PC-3 (cell line): ENCODE data around the gene BICRAL. TPM values are rescaled to one million over a fixed set of nuclear protein-coding genes. Genes with fewer than 3 reads are reported as not detected.

Experiments
- ATAC-seq: fragments of 200-7000 bp; cut with Tn5 transposase; 2 replicates; pipeline ENCODE4 v1.9.1; 2020; ENCODE audit warnings: mild to moderate bottlenecking, moderate library complexity
- BruUV-seq: library from RNA; stranded (reverse); fragments of 400-500 nt; replicated peaks from 2 replicates; lab custom pipeline; 2021; lab: Mats Ljungman, UMichigan
- CTCF ChIA-PET: fragments of 300-600 bp; sonication (Branson Sonifier 250); formaldehyde crosslinking; loops from one replicate; lab custom pipeline; 2022; ENCODE audit warnings: antibody characterized with exemption; lab: Charles Lee
- POLR2A ChIA-PET: fragments of 300-600 bp; sonication (Branson Sonifier 250); formaldehyde crosslinking; loops from one replicate; lab custom pipeline; 2022; ENCODE audit warnings: antibody characterized with exemption; ENCODE audit not compliant: unreplicated experiment; lab: Charles Lee
- DNase-seq: peaks from one replicate; pipeline ENCODE4 v3.0.0-alpha.2; 2015
- H2AFZ ChIP-seq: fragments of 300-600 bp; sonication (generic); 2 replicates; pipeline ENCODE4 v1.6.0; 2016; ENCODE audit warnings: antibody characterized with exemption, low read length
- H3F3A ChIP-seq: fragments of 300-600 bp; sonication (generic); one replicate; pipeline ENCODE4 v1.6.0; 2017; ENCODE audit warnings: antibody characterized with exemption, low read length, control low read depth, mild to moderate bottlenecking; ENCODE audit not compliant: unreplicated experiment
- H3K27ac ChIP-seq: fragments of 300-600 bp; sonication (generic); 2 replicates; pipeline ENCODE4 v1.5.1; 2016; ENCODE audit warnings: mild to moderate bottlenecking, low read length
- H3K27me3 ChIP-seq: fragments of 300-600 bp; sonication (generic); 2 replicates; pipeline ENCODE4 v1.6.1; 2016; ENCODE audit warnings: low read length, mixed read lengths
- H3K36me3 ChIP-seq: fragments of 300-600 bp; sonication (generic); 2 replicates; pipeline ENCODE4 v1.6.1; 2016; ENCODE audit warnings: low read depth, mixed run types, low read length, mixed read lengths
- H3K4me1 ChIP-seq: fragments of 300-600 bp; sonication (generic); 2 replicates; pipeline ENCODE4 v1.5.1; 2016; ENCODE audit warnings: low read length; ENCODE audit not compliant: insufficient read depth
- H3K4me2 ChIP-seq: fragments of 300-600 bp; sonication (generic); 2 replicates; pipeline ENCODE4 v1.6.0; 2016; ENCODE audit warnings: low read length
- H3K4me3 ChIP-seq: fragments of 300-600 bp; sonication (generic); 2 replicates; pipeline ENCODE4 v1.5.1; 2016; ENCODE audit warnings: mild to moderate bottlenecking, low read length, mixed read lengths
- H3K79me2 ChIP-seq: fragments of 300-600 bp; sonication (generic); 2 replicates; pipeline ENCODE4 v1.6.1; 2017; ENCODE audit warnings: low read length, mixed read lengths
- H3K9ac ChIP-seq: fragments of 300-600 bp; sonication (generic); 2 replicates; pipeline ENCODE4 v1.6.0; 2016; ENCODE audit warnings: mild to moderate bottlenecking, low read length
- H3K9me2 ChIP-seq: fragments of 300-600 bp; sonication (generic); replicated peaks from 2 replicates; pipeline ENCODE4 v1.6.1; 2016; ENCODE audit warnings: mixed run types, low read length, mixed read lengths
- H3K9me3 ChIP-seq: fragments of 300-600 bp; sonication (generic); 2 replicates; pipeline ENCODE4 v1.6.1; 2016; ENCODE audit warnings: low read length, mixed read lengths
- H4K20me1 ChIP-seq: fragments of 300-600 bp; sonication (generic); 2 replicates; pipeline ENCODE4 v1.6.1; 2016; ENCODE audit warnings: low read length, mixed read lengths
- EZH2 ChIP-seq: fragments of 300-600 bp; sonication (generic); IDR thresholded peaks from one replicate; pipeline ENCODE4 v1.6.1; 2017; ENCODE audit warnings: antibody characterized with exemption, mild to moderate bottlenecking, low read length; ENCODE audit not compliant: unreplicated experiment
- EZH2phosphoT487 ChIP-seq: fragments of 300-600 bp; sonication (generic); IDR thresholded peaks from 2 replicates; pipeline ENCODE4 v1.6.1; 2018; ENCODE audit warnings: mild to moderate bottlenecking, antibody characterized with exemption, low read length, borderline replicate concordance
- intact Hi-C: fragments of 100-400 bp; cut with micrococcal nuclease; formaldehyde crosslinking; loops from 2 replicates; pipeline ENCODE4 v1.9.0; 2023
- total RNA-seq: library from RNA; depleted of rRNA; stranded (reverse); fragments of >200 nt; gene quantifications from 2 replicates; pipeline ENCODE4 v1.2.3, GENCODE V29; 2014
- TF ChIP-seq, protein P1 (sequence below): fragments of 300-600 bp; sonication (generic); conservative IDR thresholded peaks from 2 replicates; pipeline ENCODE4 v1.5.1; 2017; ENCODE audit warnings: antibody characterized with exemption, low read depth, mild to moderate bottlenecking, low read length

Gene BICRAL
- total RNA-seq, 1 experiment from 2014 or later: 3.3 TPM

DNA sequence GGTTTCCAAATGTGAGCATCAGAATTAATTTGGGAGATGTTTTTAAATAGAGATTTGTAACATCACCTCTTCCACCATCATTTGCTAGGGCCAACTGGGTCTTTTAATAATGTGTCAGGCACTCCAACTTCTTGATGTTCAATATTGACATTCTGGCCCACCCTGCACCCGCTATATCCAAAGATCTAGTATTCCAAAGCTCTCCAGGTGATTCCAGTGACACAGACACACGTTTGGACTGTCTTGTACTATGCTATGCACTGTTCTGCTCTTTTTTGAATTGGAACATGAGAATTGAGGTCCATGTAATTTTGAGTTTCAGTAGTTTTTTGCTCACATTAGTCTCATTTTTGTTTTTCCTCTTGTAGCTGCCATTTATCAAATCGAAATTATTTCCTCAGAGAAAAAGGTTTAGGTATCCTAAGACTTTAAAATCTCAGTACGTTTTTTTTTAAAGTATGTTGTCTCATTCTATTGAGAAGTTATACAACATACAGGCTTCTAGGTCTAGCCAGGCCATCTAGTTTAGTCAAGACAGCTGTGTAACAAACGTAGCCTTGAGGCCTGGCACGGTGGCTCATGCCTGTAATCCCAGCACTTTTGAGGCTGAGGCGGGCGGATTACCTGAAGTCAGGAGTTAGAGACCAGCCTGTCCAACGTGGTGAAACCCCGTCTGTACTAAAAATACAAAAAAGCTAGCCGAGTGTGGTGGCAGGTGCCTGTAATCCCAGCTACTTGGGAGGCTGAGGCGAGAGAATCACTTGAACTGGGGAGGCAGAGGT, 3.1 kb downstream of the BICRAL start:
- POLR2A ChIA-PET: interaction anchor here (0.6 kb wide), 2 partner anchors 16 to 175 kb away, joined by 3 to 4 read pairs; no protein-coding TSS in a partner anchor

DNA sequence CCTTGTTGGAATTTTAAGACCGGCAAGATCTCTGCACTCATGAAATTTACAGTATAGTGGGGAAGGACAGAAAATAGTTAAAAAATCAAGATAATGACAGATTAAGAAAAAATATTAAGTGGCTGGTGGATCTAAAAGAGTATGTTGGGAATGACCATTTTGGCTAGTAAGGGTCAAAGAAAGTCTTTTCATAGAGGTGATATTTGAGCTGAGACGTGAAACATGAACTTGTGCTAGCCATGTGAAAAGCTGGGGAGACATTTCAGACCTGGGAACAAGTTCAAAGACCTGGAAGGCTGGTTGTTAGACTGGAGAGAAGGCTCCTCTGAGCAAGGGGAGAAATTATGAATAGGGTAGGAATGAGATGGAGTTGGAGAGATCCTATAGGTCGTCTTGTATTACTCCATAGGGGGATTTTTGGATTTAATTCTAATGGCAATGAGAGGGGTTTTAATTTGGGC, 4.7 kb downstream of the BICRAL start:
- Histone ChIP-seq H3K27me3 (no peaks in the 10 kb centered on the region), H3K4me2 (no peak overlapping the region), H3K9me3 (no peaks in the 10 kb centered on the region), H3K9ac (no peak overlapping the region), H3K36me3 (no peaks in the 10 kb centered on the region), H3K9me2 (no peaks in the 10 kb centered on the region), H3K79me2 (peaks cover 51% of the 10 kb centered on the region), H2AFZ (no peak overlapping the region), H3K27ac (no peak overlapping the region), H3K4me3 (no peak overlapping the region), H3K4me1 (peaks cover 13% of the 10 kb centered on the region), H3F3A (no peaks in the 10 kb centered on the region), H4K20me1 (no peaks in the 10 kb centered on the region)
- DNase-seq (no peak), ATAC-seq (no peak)
- intact Hi-C loops: no loop called here
- TF ChIP-seq, protein P1, sequence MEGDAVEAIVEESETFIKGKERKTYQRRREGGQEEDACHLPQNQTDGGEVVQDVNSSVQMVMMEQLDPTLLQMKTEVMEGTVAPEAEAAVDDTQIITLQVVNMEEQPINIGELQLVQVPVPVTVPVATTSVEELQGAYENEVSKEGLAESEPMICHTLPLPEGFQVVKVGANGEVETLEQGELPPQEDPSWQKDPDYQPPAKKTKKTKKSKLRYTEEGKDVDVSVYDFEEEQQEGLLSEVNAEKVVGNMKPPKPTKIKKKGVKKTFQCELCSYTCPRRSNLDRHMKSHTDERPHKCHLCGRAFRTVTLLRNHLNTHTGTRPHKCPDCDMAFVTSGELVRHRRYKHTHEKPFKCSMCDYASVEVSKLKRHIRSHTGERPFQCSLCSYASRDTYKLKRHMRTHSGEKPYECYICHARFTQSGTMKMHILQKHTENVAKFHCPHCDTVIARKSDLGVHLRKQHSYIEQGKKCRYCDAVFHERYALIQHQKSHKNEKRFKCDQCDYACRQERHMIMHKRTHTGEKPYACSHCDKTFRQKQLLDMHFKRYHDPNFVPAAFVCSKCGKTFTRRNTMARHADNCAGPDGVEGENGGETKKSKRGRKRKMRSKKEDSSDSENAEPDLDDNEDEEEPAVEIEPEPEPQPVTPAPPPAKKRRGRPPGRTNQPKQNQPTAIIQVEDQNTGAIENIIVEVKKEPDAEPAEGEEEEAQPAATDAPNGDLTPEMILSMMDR: no peak
- TF ChIP-seq EZH2phosphoT487 (no peak), EZH2 (no peak)
- BruUV-seq: no TSS peak
- CTCF ChIA-PET: no interaction called here
- POLR2A ChIA-PET: no interaction called here

More for the DNA sequence above, 3.1 kb downstream of the BICRAL start:
- CTCF ChIA-PET: no interaction called here
- Histone ChIP-seq H3K27me3 (no peaks in the 10 kb centered on the region), H3K36me3 (no peaks in the 10 kb centered on the region), H3K4me2 (peak overlapping the region; percentile 89), H3K27ac (no peak overlapping the region), H3K9ac (no peak overlapping the region), H3K9me2 (no peaks in the 10 kb centered on the region), H3K79me2 (peaks cover 55% of the 10 kb centered on the region), H3F3A (no peaks in the 10 kb centered on the region), H3K9me3 (no peaks in the 10 kb centered on the region), H3K4me3 (peak overlapping the region; percentile 76), H3K4me1 (peaks cover 27% of the 10 kb centered on the region), H4K20me1 (no peaks in the 10 kb centered on the region), H2AFZ (no peak overlapping the region)
- DNase-seq (no peak), ATAC-seq (no peak)
- TF ChIP-seq, protein P1: no peak
- no peak for TF ChIP-seq EZH2phosphoT487
- no peak for TF ChIP-seq EZH2
- no TSS peak for BruUV-seq
- intact Hi-C loops: no loop called here

DNA sequence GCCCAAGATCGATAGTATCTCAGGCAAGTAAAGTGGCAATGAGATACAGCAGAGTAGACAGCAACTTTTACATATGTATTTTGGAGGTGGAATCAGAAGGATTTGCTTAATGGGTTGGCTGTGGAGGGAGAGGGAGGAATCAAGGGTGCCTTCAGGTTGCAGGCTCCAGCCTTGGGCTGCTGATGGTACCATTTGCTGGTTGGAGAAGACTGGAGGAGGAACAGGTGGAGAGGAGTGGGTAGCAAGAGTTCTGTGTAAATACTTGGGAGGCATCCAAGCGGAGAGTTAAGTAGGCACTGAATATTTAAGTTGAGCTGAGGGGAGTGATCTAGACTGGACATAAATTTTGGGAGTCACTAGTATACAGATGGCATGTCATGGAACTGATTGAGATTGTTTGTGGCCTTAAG, 5.2 kb downstream of the BICRAL start:
- Histone ChIP-seq H3K27ac (no peak overlapping the region), H3K9ac (no peak overlapping the region), H4K20me1 (no peaks in the 10 kb centered on the region), H2AFZ (no peak overlapping the region), H3K4me2 (no peak overlapping the region), H3K79me2 (peaks cover 51% of the 10 kb centered on the region), H3K36me3 (no peaks in the 10 kb centered on the region), H3F3A (no peaks in the 10 kb centered on the region), H3K4me1 (peaks cover 13% of the 10 kb centered on the region), H3K9me2 (no peaks in the 10 kb centered on the region), H3K27me3 (no peaks in the 10 kb centered on the region), H3K9me3 (no peaks in the 10 kb centered on the region), H3K4me3 (no peak overlapping the region)
- POLR2A ChIA-PET: no interaction called here
- DNase-seq (no peak), ATAC-seq (no peak)
- no TSS peak for BruUV-seq
- CTCF ChIA-PET: no interaction called here
- TF ChIP-seq, protein P1: no peak
- TF ChIP-seq EZH2phosphoT487 (no peak), EZH2 (no peak)
- intact Hi-C loops: no loop called here
